MCF 10A (cell line): ENCODE data around the gene CDHR4. TPM values are rescaled to one million over a fixed set of nuclear protein-coding genes. Genes with fewer than 3 reads are reported as not detected.

Experiments
- BruUV-seq: library from RNA; stranded (reverse); fragments of 400-500 nt; replicated peaks from 2 replicates; lab custom pipeline; 2021; lab: Mats Ljungman, UMichigan
- CTCF ChIA-PET: fragments of 300-600 bp; sonication (Branson Sonifier 250); formaldehyde crosslinking; extraction: SDS; loops from one replicate; lab custom pipeline; 2021; ENCODE audit warnings: antibody characterized with exemption, inconsistent platforms; lab: Yijun Ruan, JAX
- POLR2A ChIA-PET: fragments of 300-600, 350-650 bp; sonication (Branson Sonifier 250); formaldehyde crosslinking; extraction: SDS; loops from one replicate; lab custom pipeline; 2020; ENCODE audit warnings: antibody characterized with exemption, inconsistent platforms; lab: Yijun Ruan, JAX
- DNase-seq: peaks from one replicate; pipeline ENCODE4 v3.0.0-alpha.2; 2018; ENCODE audit not compliant: unreplicated experiment
- H3K27ac Mint-ChIP-seq: one replicate; pipeline ENCODE4 v1.8.0; 2022; ENCODE audit warnings: mild to moderate bottlenecking, low read depth, mixed read lengths; ENCODE audit not compliant: unreplicated experiment
- H3K27me3 Mint-ChIP-seq: one replicate; pipeline ENCODE4 v1.8.0; 2022; ENCODE audit warnings: mixed read lengths; ENCODE audit not compliant: insufficient read depth, unreplicated experiment
- H3K36me3 Mint-ChIP-seq: one replicate; pipeline ENCODE4 v1.8.0; 2022; ENCODE audit warnings: mild to moderate bottlenecking, moderate library complexity, mixed read lengths; ENCODE audit not compliant: insufficient read depth, unreplicated experiment
- H3K4me1 Mint-ChIP-seq: one replicate; pipeline ENCODE4 v1.8.0; 2022; ENCODE audit warnings: mixed read lengths; ENCODE audit not compliant: insufficient read depth, unreplicated experiment
- H3K4me3 Mint-ChIP-seq: one replicate; pipeline ENCODE4 v1.8.0; 2022; ENCODE audit warnings: mild to moderate bottlenecking, moderate library complexity, mixed read lengths; ENCODE audit not compliant: unreplicated experiment
- H3K9me3 Mint-ChIP-seq: one replicate; pipeline ENCODE4 v1.8.0; 2022; ENCODE audit warnings: mixed read lengths; ENCODE audit not compliant: unreplicated experiment
- CTCF ChIP-seq: fragments of 200-600 bp; IDR thresholded peaks from one replicate; pipeline ENCODE4 v1.8.0; 2022; ENCODE audit warnings: antibody characterized with exemption, mild to moderate bottlenecking; ENCODE audit not compliant: unreplicated experiment
- intact Hi-C: fragments of 100-400 bp; cut with micrococcal nuclease; formaldehyde crosslinking; loops from 2 replicates; pipeline ENCODE4 v1.14.1; 2022
- total RNA-seq: library from RNA; stranded (reverse); gene quantifications from 2 replicates; pipeline ENCODE4 v1.2.3, GENCODE V29; 2022

CDHR4 gene
- total RNA-seq, 1 experiment from 2014 or later = 1.1 TPM

GRCh38 chr3:49801160-49801559 is 1.5 kb upstream of the CDHR4 start:
- no peak for DNase-seq
- BruUV-seq = no TSS peak
- POLR2A ChIA-PET = interaction anchor here (1.2 to 3.1 kb wide), 3 partner anchors 14 to 139 kb away, joined by 3 to 33 read pairs (median 3); partner anchors contain the start of genes IP6K1 and RBM6
- Mint-ChIP-seq H3K36me3 (peaks cover 3% of the 10 kb centered on the region), H3K9me3 (no peaks in the 10 kb centered on the region), H3K27ac (peak overlapping the region; percentile 28), H3K4me3 (no peak overlapping the region), H3K27me3 (peaks cover 10% of the 10 kb centered on the region), H3K4me1 (peaks cover 24% of the 10 kb centered on the region)
- no peak for TF ChIP-seq CTCF
- CTCF ChIA-PET = interaction anchor here (0.5 to 12.4 kb wide), 11 partner anchors 14 to 363 kb away, joined by 3 to 201 read pairs (median 6); partner anchors contain the start of genes IP6K1, MON1A and MST1R
- intact Hi-C loops = loop anchor here (5.0 kb wide), 1 partner anchor 286 kb away; the partner anchor contains the start of gene RBM5

- H3K4me3 Mint-ChIP-seq = no peak overlapping the region
- H3K27me3 Mint-ChIP-seq = peaks cover 10% of the 10 kb centered on the region
- ChIA-PET POLR2A (interaction anchor here (0.9 to 3.1 kb wide), 7 partner anchors 12 to 131 kb away, joined by 3 to 33 read pairs (median 8); partner anchors contain the start of genes IP6K1 and MON1A), CTCF (interaction anchor here (0.6 to 12.4 kb wide), 7 partner anchors 9 to 816 kb away, joined by 3 to 201 read pairs (median 4); no protein-coding TSS in a partner anchor)
- DNase-seq = no peak
- H3K9me3 Mint-ChIP-seq = no peaks in the 10 kb centered on the region
- intact Hi-C loops = no loop called here
- no TSS peak for BruUV-seq
- H3K4me1 Mint-ChIP-seq = peaks cover 22% of the 10 kb centered on the region
- TF ChIP-seq CTCF = no peak
- H3K27ac Mint-ChIP-seq = peak overlapping the region; percentile 72
- peaks cover 7% of the 10 kb centered on the region for H3K36me3 Mint-ChIP-seq
Observed at GRCh38 chr3:49799105-49799504, 568 bp downstream of the CDHR4 start.

GRCh38 chr3:49794926-49795905 is 4.5 kb downstream of the CDHR4 start:
- BruUV-seq = no TSS peak
- Mint-ChIP-seq H3K27me3 (no peaks in the 10 kb centered on the region), H3K9me3 (no peaks in the 10 kb centered on the region), H3K36me3 (peaks cover 7% of the 10 kb centered on the region), H3K4me1 (peaks cover 12% of the 10 kb centered on the region), H3K27ac (no peak overlapping the region), H3K4me3 (no peak overlapping the region)
- intact Hi-C loops = no loop called here
- TF ChIP-seq CTCF = no peak
- no peak for DNase-seq
- ChIA-PET CTCF (interaction anchor here (0.6 to 2.3 kb wide), 3 partner anchors 8 to 47 kb away, joined by 3 to 6 read pairs (median 3); no protein-coding TSS in a partner anchor), POLR2A (no interaction called here)

DNA sequence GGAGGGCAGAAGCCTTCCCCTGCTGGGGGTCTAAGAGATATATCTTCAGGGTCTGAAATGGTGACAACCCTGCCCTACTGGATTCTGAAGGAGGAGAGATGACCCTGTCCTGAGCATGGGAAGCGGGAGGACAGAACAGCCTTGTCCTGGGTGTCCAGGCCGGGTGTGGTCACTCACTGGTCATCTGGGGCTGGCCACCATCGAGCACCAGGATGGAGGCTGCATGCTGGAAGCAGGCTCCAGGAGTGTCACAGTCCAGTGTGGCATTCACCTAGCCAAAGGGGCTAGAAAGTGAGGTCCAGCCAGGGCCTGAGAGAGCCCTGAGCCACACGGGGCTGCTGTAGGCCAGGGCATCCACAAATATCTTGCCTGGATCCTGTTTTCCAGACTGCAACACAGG is 5.2 kb downstream of the CDHR4 start:
- no TSS peak for BruUV-seq
- Mint-ChIP-seq H3K4me3 (no peak overlapping the region), H3K27me3 (no peaks in the 10 kb centered on the region), H3K9me3 (no peaks in the 10 kb centered on the region), H3K27ac (no peak overlapping the region), H3K4me1 (peaks cover 5% of the 10 kb centered on the region), H3K36me3 (peaks cover 7% of the 10 kb centered on the region)
- CTCF ChIA-PET = interaction anchor here (2.3 kb wide), 1 partner anchor 45 kb away, joined by 6 read pairs; no protein-coding TSS in a partner anchor
- DNase-seq = no peak
- intact Hi-C loops = no loop called here
- POLR2A ChIA-PET = no interaction called here
- TF ChIP-seq CTCF = no peak
